SU-DHL-6 (cell line): ENCODE data around the gene BCL2.
A peak's percentile ranks its signal among the peaks of the same experiment; 100 is the strongest.

ENCODE experiments used
- H2AFZ ChIP-seq: fragments of 200-600 bp; sonication (generic); 2 replicates; pipeline ENCODE4 v1.6.1; 2014; ENCODE audit warnings: low read depth, mild to moderate bottlenecking, moderate library complexity, mixed read lengths, antibody characterized with exemption, low read length; ENCODE audit not compliant: severe bottlenecking
- H3F3A ChIP-seq: fragments of 200-600 bp; shearing (Covaris generic); 2 replicates; pipeline ENCODE4 v1.6.0; 2016; ENCODE audit warnings: antibody characterized with exemption, mild to moderate bottlenecking; ENCODE audit not compliant: insufficient read depth
- H3K27ac ChIP-seq: fragments of 200-600 bp; sonication (generic); 2 replicates; pipeline ENCODE4 v1.5.1; 2016; ENCODE audit warnings: low read depth, mild to moderate bottlenecking, low read length, moderate library complexity, mixed read lengths
- H3K27me3 ChIP-seq: fragments of 200-600 bp; sonication (generic), shearing (Covaris generic); 2 replicates; pipeline ENCODE4 v1.6.0; 2014; ENCODE audit warnings: mild to moderate bottlenecking, low read length
- H3K36me3 ChIP-seq: fragments of 200-600 bp; sonication (generic); 2 replicates; pipeline ENCODE4 v1.6.1; 2014; ENCODE audit warnings: mild to moderate bottlenecking, low read length, mixed read lengths
- H3K4me2 ChIP-seq: fragments of 300-600, 200-600 bp; shearing (Covaris generic), sonication (generic); 2 replicates; pipeline ENCODE4 v1.6.0; 2014; ENCODE audit warnings: low read length, low read depth, mild to moderate bottlenecking; ENCODE audit not compliant: poor library complexity, severe bottlenecking
- H3K4me3 ChIP-seq: fragments of 200-600 bp; sonication (generic); 2 replicates; pipeline ENCODE4 v1.5.1; 2014; ENCODE audit warnings: antibody characterized with exemption, low read length, mild to moderate bottlenecking, mixed read lengths; ENCODE audit not compliant: insufficient read depth, poor library complexity, severe bottlenecking
- H3K79me2 ChIP-seq: fragments of 200-600 bp; sonication (generic); 2 replicates; pipeline ENCODE4 v1.6.1; 2014; ENCODE audit warnings: mild to moderate bottlenecking, low read length, moderate library complexity; ENCODE audit not compliant: insufficient read depth
- H3K9ac ChIP-seq: fragments of 200-600 bp; sonication (generic); 2 replicates; pipeline ENCODE4 v1.7.0; 2014; ENCODE audit warnings: mild to moderate bottlenecking, low read length
- H3K9me2 ChIP-seq: fragments of 200-600 bp; sonication (generic); replicated peaks from 2 replicates; pipeline ENCODE4 v1.6.1; 2014; ENCODE audit warnings: low read length; ENCODE audit not compliant: insufficient read depth
- H3K9me3 ChIP-seq: fragments of 200-600 bp; sonication (generic); 2 replicates; pipeline ENCODE4 v1.6.1; 2014; ENCODE audit warnings: low read length, mixed read lengths; ENCODE audit not compliant: insufficient read depth
- H4K20me1 ChIP-seq: fragments of 200-600 bp; sonication (generic); 2 replicates; pipeline ENCODE4 v1.6.1; 2014; ENCODE audit warnings: low read depth, mild to moderate bottlenecking, antibody characterized with exemption, low read length, moderate library complexity, mixed read lengths
- CTCF ChIP-seq: fragments of 200-600 bp; sonication (generic); IDR thresholded peaks from one replicate; pipeline ENCODE4 v1.5.1; 2017; ENCODE audit warnings: antibody characterized with exemption, mild to moderate bottlenecking, low read length, moderate library complexity; ENCODE audit not compliant: insufficient read depth, poor library complexity, severe bottlenecking
- EZH2phosphoT487 ChIP-seq: fragments of 200-600 bp; sonication (generic), shearing (Covaris generic); conservative IDR thresholded peaks from 2 replicates; pipeline ENCODE4 v1.6.1; 2018; ENCODE audit warnings: mild to moderate bottlenecking, antibody characterized with exemption, low read length, moderate library complexity, mixed read lengths

BCL2 gene

GRCh38 chr18:63187791-63188460 is 131.6 kb downstream of the BCL2 start:
- no peak for TF ChIP-seq CTCF
- TF ChIP-seq EZH2phosphoT487: no peak
- Histone ChIP-seq H3K36me3 (0 out of 2 replicates have a peak, but pooled peaks cover 4% of the 10 kb centered on the region), H2AFZ (no peak overlapping the region), H3K27me3 (no peaks in the 10 kb centered on the region), H3K9me2 (no peaks in the 10 kb centered on the region), H3K9me3 (no peaks in the 10 kb centered on the region), H3K4me2 (no peak overlapping the region), H3K4me3 (no peak overlapping the region), H4K20me1 (no peaks in the 10 kb centered on the region), H3K79me2 (peaks cover 89% of the 10 kb centered on the region), H3K9ac (no peak overlapping the region), H3K27ac (no peak overlapping the region), H3F3A (no peaks in the 10 kb centered on the region; the same call in 1 of the 2 replicates)

DNA sequence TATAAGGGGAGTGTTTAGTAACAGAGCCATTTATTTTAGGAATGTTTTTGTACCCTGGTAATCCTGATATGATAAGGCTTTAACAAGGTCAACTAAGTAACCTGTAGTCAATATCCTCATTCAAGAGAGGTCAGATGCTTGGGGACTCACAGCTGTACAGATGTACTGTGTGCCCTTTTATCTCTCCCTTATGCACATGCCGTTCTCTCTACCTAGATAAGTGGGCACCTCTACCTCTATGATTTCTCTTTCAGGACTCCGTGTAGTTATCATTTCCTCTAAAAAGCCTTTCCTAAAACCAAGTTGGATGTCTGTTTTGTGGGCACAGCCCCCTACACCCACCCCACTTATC is 132.4 kb downstream of the BCL2 start:
- H3K9ac ChIP-seq: no peak overlapping the region
- H3K4me3 ChIP-seq: no peak overlapping the region
- H3K27me3 ChIP-seq: no peaks in the 10 kb centered on the region
- H3K9me3 ChIP-seq: no peaks in the 10 kb centered on the region
- no peak overlapping the region for H3K4me2 ChIP-seq
- peaks cover 88% of the 10 kb centered on the region for H3K79me2 ChIP-seq
- H3K27ac ChIP-seq: 0 out of 2 replicates have a peak overlapping the region, but pooled peaks have one; percentile 1
- H2AFZ ChIP-seq: no peak overlapping the region
- no peaks in the 10 kb centered on the region; the same call in 1 of the 2 replicates for H3F3A ChIP-seq
- TF ChIP-seq CTCF (no peak), EZH2phosphoT487 (no peak)
- no peaks in the 10 kb centered on the region for H3K9me2 ChIP-seq
- H3K36me3 ChIP-seq: 0 out of 2 replicates have a peak, but pooled peaks cover 4% of the 10 kb centered on the region
- H4K20me1 ChIP-seq: no peaks in the 10 kb centered on the region

DNA sequence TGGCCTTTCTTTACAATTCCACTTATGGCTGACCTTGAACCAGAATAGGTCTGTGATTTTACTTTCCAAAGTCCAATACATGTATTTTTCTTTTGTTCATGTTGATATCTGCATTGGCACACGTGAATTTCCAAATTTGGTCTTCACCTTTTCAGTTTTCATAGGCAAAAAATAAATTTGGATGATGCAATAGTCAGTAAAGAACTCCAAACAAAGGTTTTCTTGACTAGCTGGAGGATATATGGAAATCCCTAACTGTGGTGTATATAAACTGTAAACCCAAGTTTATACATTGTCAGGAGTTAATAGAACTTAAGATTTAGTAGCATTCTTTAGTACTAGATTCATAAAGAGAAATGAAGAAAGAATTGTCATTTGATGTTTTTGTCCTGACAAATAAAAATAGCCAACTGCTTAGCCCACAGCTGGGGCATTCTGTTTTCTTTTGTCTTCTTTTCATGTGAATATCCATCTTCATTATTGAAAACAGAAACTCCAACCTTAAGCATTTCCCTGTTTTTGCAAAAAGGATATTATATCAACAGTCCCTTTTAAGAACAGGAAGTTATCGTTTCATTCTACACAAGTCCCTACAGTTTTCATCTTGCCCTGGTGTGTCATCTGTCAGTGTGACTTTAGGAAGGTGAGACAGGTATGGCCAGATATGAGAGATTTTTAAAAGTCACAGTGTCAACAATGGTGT is 132.9 kb downstream of the BCL2 start:
- Histone ChIP-seq H3K4me3 (no peak overlapping the region), H3K79me2 (peaks cover 88% of the 10 kb centered on the region), H3K4me2 (no peak overlapping the region), H3K27me3 (no peaks in the 10 kb centered on the region), H3K9ac (no peak overlapping the region), H3F3A (no peaks in the 10 kb centered on the region; the same call in 1 of the 2 replicates), H3K27ac (peak overlapping the region; percentile 20; the same call in 1 of the 2 replicates), H3K9me3 (no peaks in the 10 kb centered on the region), H3K9me2 (no peaks in the 10 kb centered on the region), H4K20me1 (no peaks in the 10 kb centered on the region), H2AFZ (no peak overlapping the region), H3K36me3 (0 out of 2 replicates have a peak, but pooled peaks cover 4% of the 10 kb centered on the region)
- no peak for TF ChIP-seq CTCF
- TF ChIP-seq EZH2phosphoT487: no peak
